Testis (tissue), 2 donors: ENCODE measurements around the gene NPDC1.

Experiments
- CTCF ChIP-seq, 3 experiments: fragments of 450-650 bp in 2 of 3; fragments of 200-600 bp in 1 of 3; sonication (generic) in 1 of 3; IDR thresholded peaks; one replicate each; pipeline ENCODE4 v1.5.1; 2016 to 2019; ENCODE audit warnings: antibody characterized with exemption in 3 of 3, mild to moderate bottlenecking in 2 of 3, moderate library complexity in 1 of 3
- POLR2A ChIP-seq: fragments of 450-650 bp; IDR thresholded peaks from one replicate; pipeline ENCODE4 v1.6.1; 2017; ENCODE audit warnings: antibody characterized with exemption, mild to moderate bottlenecking, moderate library complexity

GRCh38 chr9:137002646-137003041 lies 43.3 kb downstream of the NPDC1 start:
- TF ChIP-seq POLR2A (no peak), CTCF (IDR thresholded peaks at IDR 0.05) (no peak)
